Upper lobe of right lung (tissue), 1 donor: ENCODE results near the gene DTNB. TPM values are rescaled to one million over a fixed set of nuclear protein-coding genes. Genes with fewer than 3 reads are reported as not detected.

Experiments
- ATAC-seq: fragments of 200-7000 bp; cut with Tn5 transposase; one replicate; pipeline ENCODE4 v1.9.1; 2020; ENCODE audit warnings: mild to moderate bottlenecking, moderate library complexity
- DNase-seq: peaks from one replicate; pipeline ENCODE4 v3.0.0-alpha.2; 2020
- H3K27ac ChIP-seq: fragments of 200-600 bp; one replicate; pipeline ENCODE4 v1.8.0; 2022
- H3K27me3 ChIP-seq: fragments of 200-600 bp; one replicate; pipeline ENCODE4 v1.8.0; 2022; ENCODE audit warnings: mild to moderate bottlenecking
- H3K36me3 ChIP-seq: fragments of 200-600 bp; one replicate; pipeline ENCODE4 v1.8.0; 2022
- H3K4me1 ChIP-seq: fragments of 200-600 bp; one replicate; pipeline ENCODE4 v1.8.0; 2022
- H3K4me3 ChIP-seq: fragments of 200-600 bp; one replicate; pipeline ENCODE4 v1.8.0; 2022; ENCODE audit warnings: mild to moderate bottlenecking
- H3K9me3 ChIP-seq: fragments of 200-600 bp; one replicate; pipeline ENCODE4 v1.8.0; 2022
- CTCF ChIP-seq: fragments of 200-600 bp; IDR thresholded peaks from one replicate; pipeline ENCODE4 v1.8.0; 2022; ENCODE audit warnings: antibody characterized with exemption
- intact Hi-C: fragments of 100-400 bp; cut with DNase I; formaldehyde crosslinking; loops from one replicate; pipeline ENCODE4 v1.11.0; 2022
- total RNA-seq: library from RNA; stranded (reverse); fragmentation: NEBNext Ultra II Directional; extraction: Animal tissue kit (Norgen Biotek cat#: 25700); gene quantifications from one replicate; pipeline ENCODE4 v1.2.1, GENCODE V29; 2021
- donor health status: DM: no; HTN: yes; CAD: no; lungs with severe emphysema.

The DTNB gene
- total RNA-seq, 1 donor from 2014 or later, result 18.1 TPM

DNA sequence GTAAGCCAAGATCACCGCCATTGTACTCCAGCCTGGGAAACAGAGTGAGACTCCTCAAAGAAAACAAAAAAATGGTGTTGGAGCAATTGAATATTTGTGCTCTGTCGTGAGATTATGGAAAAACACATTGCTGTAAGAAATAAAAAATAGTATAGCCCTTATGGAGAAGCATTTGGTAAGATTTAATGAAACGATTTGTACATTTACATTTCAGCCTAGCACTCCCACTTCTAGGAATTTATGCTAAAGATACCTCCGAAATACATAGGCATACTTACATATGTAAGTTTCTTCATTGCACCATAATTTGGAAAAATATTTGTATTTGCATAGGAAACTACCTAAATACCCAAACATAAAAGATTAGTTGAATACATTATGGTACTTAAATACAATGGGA is 8.7 kb upstream of the DTNB start:
- DNase-seq (no peak), ATAC-seq (no peak)
- Histone ChIP-seq H3K27me3 (no peaks in the 10 kb centered on the region), H3K36me3 (no peaks in the 10 kb centered on the region), H3K4me3 (no peak overlapping the region), H3K27ac (no peak overlapping the region), H3K4me1 (no peaks in the 10 kb centered on the region), H3K9me3 (no peaks in the 10 kb centered on the region)
- intact Hi-C loops, result no loop called here
- TF ChIP-seq CTCF, result no peak

DNA sequence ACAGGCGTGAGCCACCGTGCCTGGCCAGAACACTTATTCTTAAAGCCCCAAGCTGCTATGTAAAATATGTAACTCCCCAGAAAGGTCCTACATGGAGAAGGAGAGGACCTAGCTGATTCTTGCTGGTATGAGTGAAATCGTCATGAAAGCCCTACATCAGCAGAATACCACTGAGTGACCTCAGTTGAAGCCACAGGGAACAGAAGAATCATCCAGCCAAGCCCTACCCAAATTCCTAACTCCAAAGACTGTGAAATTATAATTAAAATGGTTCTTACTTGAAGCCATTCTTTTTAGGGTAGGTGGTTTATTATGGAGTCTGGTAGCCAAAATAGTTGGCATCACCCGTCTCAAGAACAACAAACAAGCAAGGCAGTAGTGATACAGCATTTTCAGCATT is 4.5 kb upstream of the DTNB start:
- ATAC-seq (no peak), DNase-seq (no peak)
- no peak for TF ChIP-seq CTCF
- Histone ChIP-seq H3K27ac (no peak overlapping the region), H3K36me3 (no peaks in the 10 kb centered on the region), H3K9me3 (no peaks in the 10 kb centered on the region), H3K27me3 (no peaks in the 10 kb centered on the region), H3K4me3 (no peak overlapping the region), H3K4me1 (no peaks in the 10 kb centered on the region)
- intact Hi-C loops, result no loop called here

DNA sequence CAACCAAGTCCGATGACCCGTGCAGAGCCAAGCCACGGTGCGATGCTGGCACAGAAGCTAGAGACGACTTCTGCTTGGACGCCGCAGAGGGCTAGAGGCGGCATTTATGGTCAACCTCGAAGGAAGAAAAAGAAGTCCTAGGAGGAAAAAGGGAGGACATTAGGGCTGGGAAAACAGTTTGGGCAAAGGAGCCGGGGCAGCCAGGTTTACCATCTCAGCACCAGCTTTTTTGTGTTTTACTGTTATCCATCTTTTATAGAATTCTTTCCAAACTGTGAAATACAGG is 643 bp upstream of the DTNB start:
- peaks cover 9% of the 10 kb centered on the region for H3K4me1 ChIP-seq
- no peaks in the 10 kb centered on the region for H3K36me3 ChIP-seq
- H3K9me3 ChIP-seq, result no peaks in the 10 kb centered on the region
- H3K4me3 ChIP-seq, result peak overlapping the region; percentile 80
- H3K27me3 ChIP-seq, result no peaks in the 10 kb centered on the region
- ATAC-seq (no peak), DNase-seq (no peak)
- H3K27ac ChIP-seq, result peak overlapping the region; percentile 63
- intact Hi-C loops, result no loop called here
- TF ChIP-seq CTCF, result no peak

DNA sequence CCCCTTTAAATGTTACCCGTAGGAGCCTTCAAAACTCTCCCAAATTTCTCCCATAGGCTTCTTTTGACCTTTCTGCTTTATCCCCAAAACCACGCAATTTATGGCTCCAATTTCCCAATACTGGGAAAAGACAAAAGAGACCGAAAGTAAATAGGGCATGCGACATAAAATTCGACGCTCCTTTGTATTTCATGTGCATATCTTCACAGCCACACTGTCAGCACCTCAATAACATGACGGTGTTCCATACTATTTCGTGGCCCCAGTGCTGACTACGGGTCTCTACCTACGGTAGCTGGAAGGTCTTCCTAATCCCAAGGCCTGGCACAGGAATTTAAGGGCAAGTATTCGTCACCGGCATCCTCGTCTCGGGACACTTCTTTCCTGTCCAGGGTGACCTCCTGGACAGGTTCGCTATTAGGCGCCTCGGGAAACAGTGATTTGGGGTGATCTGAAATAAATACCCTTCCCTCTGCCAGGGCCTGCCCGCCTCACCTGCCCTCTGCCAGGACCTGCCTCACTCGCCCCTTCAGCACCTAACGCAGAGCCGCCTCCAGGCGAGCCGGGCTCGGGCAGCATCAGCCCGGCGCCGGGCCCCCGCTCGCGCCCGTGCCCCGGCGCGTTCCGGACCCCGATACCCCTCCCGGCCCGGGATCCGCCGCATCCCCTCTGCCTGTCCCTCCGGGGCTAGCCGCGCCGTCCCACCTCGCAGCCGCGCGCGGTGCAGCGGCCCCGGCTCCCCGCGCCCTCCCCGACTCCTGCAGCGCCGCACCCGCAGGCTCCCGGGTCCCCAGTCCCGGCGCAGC is 680 bp downstream of the DTNB start:
- no peak for TF ChIP-seq CTCF
- intact Hi-C loops, result no loop called here
- ATAC-seq (peak; percentile 84), DNase-seq (peak; percentile 85)
- H3K27ac ChIP-seq, result peak overlapping the region; percentile 80
- peaks cover 9% of the 10 kb centered on the region for H3K4me1 ChIP-seq
- no peaks in the 10 kb centered on the region for H3K9me3 ChIP-seq
- H3K36me3 ChIP-seq, result no peaks in the 10 kb centered on the region
- H3K4me3 ChIP-seq, result peak overlapping the region; percentile 80
- no peaks in the 10 kb centered on the region for H3K27me3 ChIP-seq

GRCh38 chr2:25671622-25672021 is 1.8 kb downstream of the DTNB start:
- intact Hi-C loops, result no loop called here
- TF ChIP-seq CTCF, result no peak
- DNase-seq, result no peak
- ATAC-seq, result no peak
- Histone ChIP-seq H3K27ac (no peak overlapping the region), H3K4me1 (peaks cover 9% of the 10 kb centered on the region), H3K4me3 (peak overlapping the region; percentile 80), H3K36me3 (no peaks in the 10 kb centered on the region), H3K9me3 (no peaks in the 10 kb centered on the region), H3K27me3 (no peaks in the 10 kb centered on the region)

GRCh38 chr2:25669520-25669919 is 3.9 kb downstream of the DTNB start:
- intact Hi-C loops, result no loop called here
- TF ChIP-seq CTCF, result no peak
- Histone ChIP-seq H3K36me3 (no peaks in the 10 kb centered on the region), H3K4me3 (no peak overlapping the region), H3K27ac (no peak overlapping the region), H3K9me3 (no peaks in the 10 kb centered on the region), H3K27me3 (no peaks in the 10 kb centered on the region), H3K4me1 (peaks cover 9% of the 10 kb centered on the region)
- no peak for ATAC-seq
- DNase-seq, result no peak
